ENCODE results near the gene CROCC2. TPM values are rescaled to one million over a fixed set of nuclear protein-coding genes. Genes with fewer than 3 reads are reported as not detected.

Gene CROCC2
- total RNA-seq, 2 experiments from 2014 or later: not detected

DNA sequence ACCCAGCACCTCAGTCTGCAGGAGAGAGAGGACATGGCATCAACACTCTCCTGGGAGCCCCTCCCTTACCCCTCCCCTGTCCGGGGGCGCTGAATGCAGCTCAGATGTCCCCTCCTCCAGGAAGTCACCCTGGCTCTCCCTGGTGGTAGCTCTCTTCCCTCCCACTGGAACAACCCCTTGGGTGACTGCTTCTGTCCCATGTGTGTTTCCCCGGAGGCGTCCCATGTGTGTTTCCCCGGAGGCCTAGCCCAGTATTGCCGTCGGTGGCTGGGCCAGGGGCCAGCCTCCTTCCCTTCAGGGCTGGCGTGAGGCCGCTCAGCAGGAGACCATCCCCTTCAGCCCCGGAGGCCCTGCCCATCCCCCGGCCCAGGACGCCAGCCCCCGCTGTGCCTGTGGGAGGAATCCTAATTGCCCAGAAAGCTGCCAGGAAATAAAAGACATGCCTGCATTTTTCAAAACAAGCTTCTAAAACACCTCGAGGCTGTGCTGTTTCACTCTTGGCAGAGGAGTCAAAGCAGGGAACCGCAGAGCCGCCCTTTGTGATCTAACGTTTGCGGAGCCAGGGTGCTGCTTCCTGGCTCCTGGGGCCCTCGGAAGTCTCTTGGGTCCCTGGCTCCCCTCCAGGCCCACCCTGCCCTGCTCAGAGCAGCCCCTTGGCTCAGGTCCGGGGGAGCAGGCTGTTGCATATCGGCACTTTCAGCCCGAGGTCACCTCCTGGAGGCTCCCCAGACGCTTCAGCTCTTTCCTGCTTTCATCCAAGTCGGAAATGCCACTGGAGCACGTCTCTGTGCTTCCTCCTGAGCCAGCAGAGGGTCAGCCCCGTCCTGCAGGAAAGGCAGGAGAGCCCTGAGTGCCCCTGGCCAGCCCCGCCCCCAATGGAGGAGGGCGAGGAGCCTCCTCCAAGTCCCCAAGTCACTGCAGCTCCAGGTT, 103.7 kb downstream of the CROCC2 start:
- DNase-seq (peak; percentile 74), ATAC-seq (peak; percentile 82)
- CTCF ChIA-PET: interaction anchor here (0.6 kb wide), 1 partner anchor 204 kb away, joined by 4 read pairs; no protein-coding TSS in a partner anchor
- intact Hi-C loops (cut with DNase I, micrococcal nuclease): no loop called here
- Mint-ChIP-seq H3K36me3 (ENCODE audit: low read depth) (peaks cover 2% of the 10 kb centered on the region), H3K9me3 (ENCODE audit: low read depth) (peaks cover 10% of the 10 kb centered on the region), H3K4me1 (peaks cover 30% of the 10 kb centered on the region), H3K27me3 (no peaks in the 10 kb centered on the region), H3K27ac (peak overlapping the region; percentile 76), H3K4me3 (peak overlapping the region; percentile 23)
- POLR2A ChIA-PET: no interaction called here

DNA sequence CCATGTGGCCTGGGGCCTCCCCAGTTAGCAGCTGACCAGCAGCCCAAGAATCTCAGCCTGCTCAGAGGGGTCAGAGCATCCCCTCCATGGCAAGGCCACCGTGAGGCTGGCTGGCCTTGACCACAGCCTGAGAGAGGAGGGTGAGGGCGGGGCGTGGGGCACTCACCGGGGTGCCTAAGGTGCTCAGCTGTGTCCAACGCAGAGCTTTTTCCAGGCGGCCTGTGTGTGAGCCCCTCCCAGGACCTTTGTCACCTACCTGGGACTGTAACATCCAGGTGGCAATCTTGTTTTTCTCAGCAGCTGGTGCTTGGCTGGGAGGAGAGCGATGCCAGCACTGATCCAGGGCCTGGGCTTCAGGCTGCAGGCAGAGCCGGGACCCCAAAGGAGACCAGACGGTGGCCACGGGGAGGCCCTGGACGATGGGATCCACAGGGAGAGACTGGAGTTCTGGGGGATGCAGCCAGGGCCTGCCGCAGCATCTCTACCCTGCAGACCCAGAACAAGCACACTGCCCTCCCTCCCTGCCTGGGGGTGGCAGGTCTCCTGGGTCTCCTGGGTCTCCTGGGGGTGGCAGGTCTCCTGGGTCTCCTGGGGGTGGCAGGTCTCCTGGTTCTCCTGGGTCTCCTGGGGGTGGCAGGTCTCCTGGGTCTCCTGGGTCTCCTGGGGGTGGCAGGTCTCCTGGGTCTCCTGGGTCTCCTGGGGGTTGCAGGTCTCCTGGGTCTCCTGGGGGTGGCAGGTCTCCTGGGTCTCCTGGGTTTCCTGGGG, 104.6 kb downstream of the CROCC2 start:
- H3K27me3 Mint-ChIP-seq: no peaks in the 10 kb centered on the region
- ChIA-PET CTCF (interaction anchor here (0.6 kb wide), 1 partner anchor 205 kb away, joined by 4 read pairs; no protein-coding TSS in a partner anchor), POLR2A (no interaction called here)
- DNase-seq: no peak
- no peak for ATAC-seq
- H3K27ac Mint-ChIP-seq: peak overlapping the region; percentile 47
- no peak overlapping the region for H3K4me3 Mint-ChIP-seq
- peaks cover 2% of the 10 kb centered on the region for H3K36me3 Mint-ChIP-seq (ENCODE audit: low read depth)
- intact Hi-C loops (cut with DNase I, micrococcal nuclease): no loop called here
- peaks cover 4% of the 10 kb centered on the region for H3K9me3 Mint-ChIP-seq (ENCODE audit: low read depth)
- peaks cover 30% of the 10 kb centered on the region for H3K4me1 Mint-ChIP-seq

- Mint-ChIP-seq H3K27ac (no peak overlapping the region), H3K27me3 (no peaks in the 10 kb centered on the region), H3K4me3 (no peak overlapping the region), H3K9me3 (ENCODE audit: low read depth) (no peaks in the 10 kb centered on the region), H3K4me1 (peaks cover 30% of the 10 kb centered on the region), H3K36me3 (ENCODE audit: low read depth) (no peaks in the 10 kb centered on the region)
- intact Hi-C loops (cut with DNase I, micrococcal nuclease): no loop called here
- ChIA-PET CTCF (no interaction called here), POLR2A (no interaction called here)
- ATAC-seq: no peak
- DNase-seq: no peak
Observed at GRCh38 chr2:241011296-241011600, 105.1 kb downstream of the CROCC2 start.

DNA sequence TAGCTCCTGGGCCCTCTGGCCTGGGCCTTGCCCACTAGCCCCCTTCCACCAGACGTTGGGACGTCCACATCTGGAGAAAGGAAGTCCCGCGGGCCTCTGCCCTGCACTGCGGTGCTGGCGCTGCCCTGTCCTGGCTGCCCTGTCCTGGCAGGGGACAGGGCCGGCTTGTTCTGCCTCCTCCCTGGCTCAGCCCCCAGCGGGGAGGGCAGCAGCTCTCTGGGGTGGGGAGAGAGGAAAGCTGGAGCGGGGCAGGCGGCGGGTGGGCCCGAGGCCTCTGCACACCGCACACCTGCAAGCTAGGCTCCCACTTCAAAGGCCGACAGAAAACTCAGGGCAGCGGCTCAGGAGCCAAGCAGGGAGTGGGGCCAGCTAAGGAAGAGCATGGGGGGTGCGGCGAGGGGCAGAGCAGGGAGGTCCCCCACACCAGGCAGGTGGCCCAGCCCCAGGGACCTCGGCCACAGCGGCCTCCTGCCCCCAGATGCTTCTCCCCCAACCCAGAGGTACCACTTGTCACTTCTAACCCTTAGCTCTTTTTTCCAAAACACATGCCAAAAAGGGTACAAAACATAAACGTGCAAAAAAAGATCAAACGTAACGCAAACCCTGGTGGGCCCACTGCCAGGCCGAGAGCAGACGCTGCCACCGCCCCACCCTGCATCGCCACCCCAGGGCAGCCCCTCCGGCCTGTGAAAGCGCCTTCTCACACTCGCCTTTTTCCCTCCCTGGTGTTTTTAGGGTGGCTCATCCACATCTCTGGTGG, 105.8 kb downstream of the CROCC2 start:
- Mint-ChIP-seq H3K9me3 (ENCODE audit: low read depth) (no peaks in the 10 kb centered on the region), H3K4me3 (no peak overlapping the region), H3K27ac (no peak overlapping the region), H3K4me1 (peaks cover 27% of the 10 kb centered on the region), H3K36me3 (ENCODE audit: low read depth) (no peaks in the 10 kb centered on the region), H3K27me3 (no peaks in the 10 kb centered on the region)
- CTCF ChIA-PET: no interaction called here
- POLR2A ChIA-PET: no interaction called here
- no peak for DNase-seq
- intact Hi-C loops (cut with DNase I, micrococcal nuclease): no loop called here
- no peak for ATAC-seq

GRCh38 chr2:241014224-241014623, 108.1 kb downstream of the CROCC2 start:
- Mint-ChIP-seq H3K9me3 (ENCODE audit: low read depth) (no peaks in the 10 kb centered on the region), H3K4me3 (no peak overlapping the region), H3K36me3 (ENCODE audit: low read depth) (no peaks in the 10 kb centered on the region), H3K27me3 (no peaks in the 10 kb centered on the region), H3K4me1 (peaks cover 20% of the 10 kb centered on the region), H3K27ac (no peak overlapping the region)
- intact Hi-C loops (cut with DNase I, micrococcal nuclease): no loop called here
- ATAC-seq (no peak), DNase-seq (no peak)
- CTCF ChIA-PET: no interaction called here
- POLR2A ChIA-PET: no interaction called here

- POLR2A ChIA-PET: no interaction called here
- no peak for DNase-seq
- Mint-ChIP-seq H3K4me1 (peaks cover 14% of the 10 kb centered on the region), H3K27ac (no peak overlapping the region), H3K36me3 (ENCODE audit: low read depth) (no peaks in the 10 kb centered on the region), H3K4me3 (no peak overlapping the region), H3K9me3 (ENCODE audit: low read depth) (no peaks in the 10 kb centered on the region), H3K27me3 (no peaks in the 10 kb centered on the region)
- no peak for ATAC-seq
- intact Hi-C loops (cut with DNase I, micrococcal nuclease): no loop called here
- CTCF ChIA-PET: no interaction called here
Observed at GRCh38 chr2:241014764-241015163, 108.6 kb downstream of the CROCC2 start.

GRCh38 chr2:241015439-241015838, 109.3 kb downstream of the CROCC2 start:
- intact Hi-C loops (cut with DNase I, micrococcal nuclease): no loop called here
- ATAC-seq (no peak), DNase-seq (no peak)
- Mint-ChIP-seq H3K4me1 (peaks cover 8% of the 10 kb centered on the region), H3K36me3 (ENCODE audit: low read depth) (no peaks in the 10 kb centered on the region), H3K27me3 (no peaks in the 10 kb centered on the region), H3K4me3 (no peak overlapping the region), H3K9me3 (ENCODE audit: low read depth) (no peaks in the 10 kb centered on the region), H3K27ac (no peak overlapping the region)
- POLR2A ChIA-PET: no interaction called here
- CTCF ChIA-PET: no interaction called here

DNA sequence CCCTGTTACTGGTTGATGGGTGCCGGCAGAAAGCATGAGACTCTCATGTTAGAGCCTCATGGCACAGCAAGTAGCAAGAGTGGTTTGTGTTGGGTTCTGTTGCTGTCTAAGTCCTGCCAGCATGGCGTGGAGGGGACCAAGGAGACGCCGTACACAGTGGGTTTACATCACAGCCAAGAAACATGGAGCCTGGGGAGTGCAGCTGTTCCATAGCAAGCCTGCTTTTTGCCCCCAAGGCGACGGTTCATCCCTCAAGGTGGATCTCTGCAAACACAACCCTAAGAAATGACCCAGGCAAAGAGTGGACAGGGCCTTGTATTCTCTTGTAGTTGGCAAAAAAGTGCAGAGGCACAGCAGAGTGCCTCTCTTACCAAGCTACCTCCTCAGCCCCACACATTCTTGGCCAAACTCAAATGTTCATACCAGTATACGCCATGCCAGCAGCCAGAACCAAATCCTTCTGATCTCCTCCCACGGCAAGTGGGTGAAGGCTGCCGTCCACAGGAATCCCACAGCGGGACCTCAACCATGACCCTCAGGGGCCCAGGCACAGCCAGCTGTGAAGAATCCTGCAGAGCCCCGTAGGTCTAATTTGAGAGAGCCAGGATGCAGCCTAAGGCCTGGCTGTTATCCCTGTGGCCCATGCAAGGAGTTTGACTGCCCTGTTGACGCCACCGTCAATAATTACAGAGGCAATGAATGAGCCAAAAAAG, 111.2 kb downstream of the CROCC2 start:
- H3K27me3 Mint-ChIP-seq: no peaks in the 10 kb centered on the region
- intact Hi-C loops (cut with DNase I, micrococcal nuclease): no loop called here
- H3K36me3 Mint-ChIP-seq (ENCODE audit: low read depth): no peaks in the 10 kb centered on the region
- ChIA-PET POLR2A (no interaction called here), CTCF (no interaction called here)
- H3K4me3 Mint-ChIP-seq: no peak overlapping the region
- peaks cover 1% of the 10 kb centered on the region for H3K4me1 Mint-ChIP-seq
- no peak for ATAC-seq
- no peak for DNase-seq
- no peaks in the 10 kb centered on the region for H3K9me3 Mint-ChIP-seq (ENCODE audit: low read depth)
- H3K27ac Mint-ChIP-seq: no peak overlapping the region

DNA sequence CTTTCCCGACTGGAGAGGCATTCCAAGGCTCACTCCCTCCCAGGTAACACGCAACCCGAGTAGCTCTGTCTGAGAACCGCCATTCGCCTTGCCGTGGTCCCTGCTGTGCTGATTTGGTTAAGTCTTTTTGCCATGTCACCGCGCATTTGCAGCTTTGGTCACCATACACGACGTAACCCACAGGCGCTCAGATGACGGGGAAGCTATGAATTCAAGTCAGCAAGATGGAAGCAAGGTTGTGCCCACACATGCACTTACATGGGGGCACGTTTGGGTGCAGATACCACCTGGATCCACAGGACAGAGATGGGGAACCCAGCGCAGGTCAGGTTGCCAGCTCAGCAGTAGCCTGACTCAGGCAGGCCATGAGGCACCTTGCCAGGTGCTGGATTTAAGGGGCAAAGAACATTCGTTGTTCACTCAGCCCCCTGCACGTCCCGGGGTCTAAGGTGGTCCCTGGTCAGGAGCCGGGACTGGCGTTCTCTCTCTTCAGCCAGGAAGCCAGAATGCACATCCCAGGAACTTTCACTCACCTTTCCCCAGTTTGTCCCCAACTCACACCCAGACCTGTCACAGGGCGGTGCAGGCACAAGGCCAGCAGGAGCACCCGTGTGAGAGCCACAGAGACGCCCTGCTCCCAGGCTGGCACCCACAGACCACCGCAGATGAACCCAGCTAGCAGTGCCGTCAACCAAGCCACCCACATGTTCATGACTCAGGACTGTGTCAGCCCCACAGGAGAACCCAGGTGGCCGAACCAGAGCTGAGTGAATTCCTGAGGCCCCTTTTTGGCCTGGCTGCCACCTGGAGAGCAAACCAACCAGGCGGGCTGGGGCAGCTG, 112.1 kb downstream of the CROCC2 start:
- POLR2A ChIA-PET: no interaction called here
- H3K27ac Mint-ChIP-seq: no peak overlapping the region
- no peaks in the 10 kb centered on the region for H3K36me3 Mint-ChIP-seq (ENCODE audit: low read depth)
- no peaks in the 10 kb centered on the region for H3K9me3 Mint-ChIP-seq (ENCODE audit: low read depth)
- DNase-seq: no peak
- H3K4me3 Mint-ChIP-seq: no peak overlapping the region
- no peaks in the 10 kb centered on the region for H3K27me3 Mint-ChIP-seq
- CTCF ChIA-PET: interaction anchor here (0.7 to 0.8 kb wide), 2 partner anchors 26 to 35 kb away, joined by 3 read pairs; no protein-coding TSS in a partner anchor
- H3K4me1 Mint-ChIP-seq: no peaks in the 10 kb centered on the region
- intact Hi-C loops (cut with DNase I, micrococcal nuclease): no loop called here
- no peak for ATAC-seq

DNA sequence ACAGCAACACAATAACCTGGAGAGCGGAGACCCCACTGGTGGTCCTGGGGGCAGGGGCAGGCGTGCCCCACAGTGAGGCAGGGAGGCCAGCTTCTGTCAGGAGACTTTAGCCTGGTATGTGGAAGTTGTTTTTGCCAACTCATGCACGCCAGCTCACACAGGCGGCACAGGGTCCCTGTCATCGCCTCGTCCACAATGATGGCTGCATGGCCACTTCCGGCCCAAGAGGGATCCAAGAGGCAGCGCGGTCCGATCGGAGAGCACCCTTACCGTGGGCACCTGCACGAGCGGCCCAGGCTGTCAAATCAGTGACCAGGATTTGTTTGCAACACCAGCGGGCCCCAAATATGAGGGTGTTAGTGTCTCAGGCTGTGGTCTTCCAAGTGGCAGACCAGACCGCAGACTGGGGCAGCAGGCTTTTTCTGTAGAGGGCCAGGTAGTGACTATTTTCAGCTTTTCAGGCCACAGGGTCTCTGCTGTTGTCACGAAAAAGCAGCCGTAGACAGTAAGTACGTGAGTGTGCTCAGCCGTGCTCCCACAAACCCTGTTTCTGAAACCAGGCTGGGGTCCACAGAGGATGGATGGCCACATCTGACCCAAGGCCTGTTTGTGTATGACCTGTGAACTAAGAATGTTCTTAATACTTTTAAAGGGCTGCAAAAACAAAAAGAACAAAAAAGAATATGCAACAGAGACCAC, 113.5 kb downstream of the CROCC2 start:
- Mint-ChIP-seq H3K4me3 (no peak overlapping the region), H3K9me3 (ENCODE audit: low read depth) (no peaks in the 10 kb centered on the region), H3K4me1 (no peaks in the 10 kb centered on the region), H3K27me3 (no peaks in the 10 kb centered on the region), H3K27ac (no peak overlapping the region), H3K36me3 (ENCODE audit: low read depth) (no peaks in the 10 kb centered on the region)
- ATAC-seq (no peak), DNase-seq (no peak)
- CTCF ChIA-PET: no interaction called here
- POLR2A ChIA-PET: no interaction called here
- intact Hi-C loops (cut with DNase I, micrococcal nuclease): no loop called here
